ENCODE results near the gene LIMD2. TPM values are rescaled to one million over a fixed set of nuclear protein-coding genes. Genes with fewer than 3 reads are reported as not detected.
A peak's percentile ranks its signal among the peaks of the same experiment; 100 is the strongest.

Gene LIMD2
- total RNA-seq, 2 experiments from 2014 or later, result 121 TPM

DNA sequence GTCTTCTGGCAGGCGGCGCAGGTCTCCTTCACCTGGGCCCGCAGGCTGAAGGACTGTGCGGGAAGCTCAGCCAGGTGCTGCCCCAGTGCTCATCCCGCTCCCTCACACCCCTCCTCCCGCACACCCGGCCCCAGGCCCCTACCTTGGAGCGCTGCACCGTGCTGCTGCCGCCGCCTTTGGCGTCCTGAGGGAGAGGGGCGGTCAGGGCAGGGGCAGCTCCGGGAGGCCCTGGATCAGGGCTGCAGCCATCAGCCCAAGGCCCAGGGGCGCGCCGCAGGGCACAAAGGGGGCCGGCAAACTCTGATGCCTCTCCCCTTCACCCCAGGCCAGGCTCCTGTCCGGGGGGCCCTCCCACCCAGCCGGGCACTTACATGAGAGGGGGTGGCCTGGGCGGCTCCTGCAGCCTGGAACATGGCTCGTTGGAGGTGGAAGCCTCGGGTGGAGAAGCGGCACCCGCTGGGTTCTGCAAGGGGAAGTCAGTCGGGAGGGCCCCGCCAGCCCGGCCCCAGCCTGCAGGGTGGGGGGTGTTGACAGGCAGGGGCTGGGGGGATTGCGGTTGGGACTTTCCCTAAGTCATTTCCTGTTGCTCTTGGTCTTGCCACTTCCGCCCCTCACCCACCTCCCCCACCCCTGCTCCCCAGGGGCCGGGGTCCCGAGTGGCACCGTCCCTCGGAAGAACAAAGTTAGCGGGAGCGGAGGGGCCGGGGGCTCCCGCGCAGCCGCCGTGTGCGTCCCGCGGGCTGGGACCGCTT is 863 bp downstream of the LIMD2 start:
- Mint-ChIP-seq H3K4me1 (ENCODE audit: low read depth) (peaks cover 70% of the 10 kb centered on the region), H3K27ac (peak overlapping the region; percentile 92), H3K27me3 (ENCODE audit: low read depth) (no peaks in the 10 kb centered on the region), H3K4me3 (peak overlapping the region; percentile 83), H3K9me3 (no peaks in the 10 kb centered on the region), H3K36me3 (ENCODE audit: low read depth) (peaks cover 39% of the 10 kb centered on the region)
- CTCF ChIA-PET, result interaction anchor here (0.9 to 1.6 kb wide), 13 partner anchors 9 to 273 kb away, joined by 3 to 14 read pairs (median 3); partner anchors contain the start of genes CCDC47 and DDX42
- intact Hi-C loops (cut with micrococcal nuclease), result loop anchor here (1.0 to 5.0 kb wide), 9 partner anchors 11 to 322 kb away; partner anchors contain the start of genes CCDC47, CYB561, DCAF7 and FTSJ3
- peak; percentile 92 for DNase-seq

DNA sequence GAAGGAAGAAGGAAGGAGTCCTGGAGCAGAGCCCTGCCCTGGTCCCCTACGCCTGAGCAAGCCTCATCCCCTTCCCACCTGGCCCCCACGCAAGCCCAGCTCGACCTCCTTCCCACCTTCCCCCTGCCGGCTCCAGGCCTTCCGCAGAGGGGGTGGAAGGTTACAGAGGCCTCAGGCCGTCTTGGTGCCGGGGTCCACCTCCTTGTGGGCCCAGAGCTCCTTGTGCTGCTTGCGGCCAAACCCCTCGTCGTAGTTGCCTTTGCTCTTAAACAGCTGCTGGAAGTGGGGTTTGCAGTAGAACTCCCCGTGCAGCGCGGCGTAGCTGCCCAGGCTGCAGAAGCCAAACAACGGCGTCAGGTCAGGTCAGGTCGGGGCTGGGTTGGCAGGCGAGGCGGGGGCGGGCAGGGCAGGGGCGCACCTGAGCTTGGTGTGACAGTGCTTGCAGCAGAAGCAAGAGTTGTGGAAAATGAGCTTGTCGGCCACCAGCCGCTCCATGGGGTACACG is 1.5 kb downstream of the LIMD2 start:
- peak overlapping the region; percentile 83 for H3K4me3 Mint-ChIP-seq
- peak overlapping the region; percentile 92 for H3K27ac Mint-ChIP-seq
- H3K4me1 Mint-ChIP-seq (ENCODE audit: low read depth), result peaks cover 67% of the 10 kb centered on the region
- DNase-seq, result peak; percentile 49
- CTCF ChIA-PET, result interaction anchor here (0.7 to 1.6 kb wide), 16 partner anchors 10 to 273 kb away, joined by 3 to 14 read pairs (median 3); partner anchors contain the start of genes CCDC47, DDX42 and MAP3K3
- peaks cover 33% of the 10 kb centered on the region for H3K36me3 Mint-ChIP-seq (ENCODE audit: low read depth)
- H3K9me3 Mint-ChIP-seq, result no peaks in the 10 kb centered on the region
- H3K27me3 Mint-ChIP-seq (ENCODE audit: low read depth), result no peaks in the 10 kb centered on the region
- intact Hi-C loops (cut with micrococcal nuclease), result loop anchor here (1.0 to 5.0 kb wide), 9 partner anchors 12 to 322 kb away; partner anchors contain the start of genes CCDC47, CYB561, DCAF7 and FTSJ3

DNA sequence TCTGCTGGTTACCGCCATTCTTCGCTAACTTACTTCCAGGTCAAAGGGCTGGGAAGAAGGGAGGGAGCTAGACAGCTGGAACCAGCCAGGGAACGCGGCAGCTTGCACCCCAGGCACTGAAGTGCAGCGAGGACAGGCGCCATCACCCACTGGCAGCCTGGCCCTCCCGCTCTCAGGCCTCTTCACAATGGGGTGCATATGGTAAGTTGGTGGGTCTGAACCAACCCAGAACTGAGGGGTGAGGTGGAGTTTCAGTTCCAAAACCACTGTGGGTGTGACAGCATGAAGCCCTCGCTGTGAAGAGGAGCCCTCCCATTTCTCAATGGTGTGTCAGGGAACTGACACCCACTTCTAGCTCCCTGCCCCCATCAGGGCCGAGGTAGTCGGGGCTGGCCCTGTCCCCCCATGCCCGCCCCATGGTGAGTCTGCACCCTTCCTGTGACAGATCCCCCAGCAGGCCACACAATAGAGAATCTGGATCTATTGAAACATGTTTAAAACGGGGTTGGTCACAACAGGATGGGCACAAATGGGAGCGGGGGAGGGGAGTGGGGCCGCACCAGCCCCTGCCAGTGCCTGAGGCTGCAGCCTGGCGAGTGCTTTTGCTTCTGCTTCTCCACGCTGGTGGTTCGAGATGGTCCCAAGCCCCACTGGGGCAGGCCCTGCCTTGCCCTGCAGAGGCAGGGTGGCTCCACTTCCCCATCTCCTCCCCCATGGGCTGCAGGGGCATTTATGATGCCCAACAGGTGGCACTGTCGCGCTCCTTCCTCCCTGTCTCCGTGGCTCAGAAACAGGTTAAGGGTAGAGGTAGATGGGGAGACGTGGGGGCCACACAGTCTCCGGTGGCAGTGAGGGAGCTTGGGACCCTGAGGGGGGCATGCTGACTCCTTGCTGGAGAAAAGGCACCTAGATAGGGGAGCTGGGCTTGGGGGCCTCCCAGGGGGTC is 2.3 kb downstream of the LIMD2 start:
- Mint-ChIP-seq H3K4me1 (ENCODE audit: low read depth) (peaks cover 62% of the 10 kb centered on the region), H3K27me3 (ENCODE audit: low read depth) (no peaks in the 10 kb centered on the region), H3K36me3 (ENCODE audit: low read depth) (peaks cover 26% of the 10 kb centered on the region), H3K4me3 (peak overlapping the region; percentile 83), H3K27ac (peak overlapping the region; percentile 92), H3K9me3 (no peaks in the 10 kb centered on the region)
- DNase-seq, result peak; percentile 88
- CTCF ChIA-PET, result interaction anchor here (0.7 to 2.2 kb wide), 23 partner anchors 10 to 272 kb away, joined by 3 to 14 read pairs (median 3); partner anchors contain the start of genes CCDC47, DDX42 and MAP3K3
- intact Hi-C loops (cut with micrococcal nuclease), result loop anchor here (1.0 to 5.0 kb wide), 9 partner anchors 13 to 323 kb away; partner anchors contain the start of genes CCDC47, CYB561, DCAF7 and FTSJ3

DNA sequence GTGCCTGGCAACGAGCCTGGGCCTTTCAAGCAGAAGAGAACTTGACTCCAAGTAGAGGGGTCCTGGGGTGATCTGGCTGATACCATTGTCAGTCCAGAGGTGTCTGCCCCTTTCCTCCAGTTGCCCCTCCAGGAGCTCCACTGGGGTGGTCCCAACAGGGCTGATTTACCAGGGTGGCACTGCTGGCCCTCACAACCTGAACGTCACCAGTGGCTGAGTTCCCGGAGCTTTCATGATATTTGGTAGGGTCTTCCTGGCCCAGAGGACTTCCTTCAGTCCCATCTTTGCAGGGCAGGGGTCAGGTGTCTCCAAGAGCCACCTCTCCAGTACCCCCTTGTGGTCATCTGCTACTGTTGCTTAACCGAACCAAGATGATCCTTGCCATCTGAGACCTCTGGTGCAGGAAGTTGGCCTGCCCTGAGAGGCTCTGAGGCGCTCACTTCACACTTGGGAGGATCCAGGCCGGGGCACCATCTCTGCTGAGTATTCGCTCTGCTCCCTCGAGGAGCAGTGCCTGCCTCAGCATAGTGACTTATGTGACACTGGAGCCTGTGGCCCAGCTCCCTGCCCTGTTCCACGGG is 3.5 kb downstream of the LIMD2 start:
- intact Hi-C loops (cut with micrococcal nuclease), result loop anchor here (5.0 kb wide), 2 partner anchors 249 to 269 kb away; partner anchors contain the start of gene CYB561
- peak overlapping the region; percentile 92 for H3K27ac Mint-ChIP-seq
- DNase-seq, result peak; percentile 67
- H3K27me3 Mint-ChIP-seq (ENCODE audit: low read depth), result no peaks in the 10 kb centered on the region
- H3K4me1 Mint-ChIP-seq (ENCODE audit: low read depth), result peaks cover 52% of the 10 kb centered on the region
- H3K9me3 Mint-ChIP-seq, result no peaks in the 10 kb centered on the region
- H3K4me3 Mint-ChIP-seq, result peak overlapping the region; percentile 83
- CTCF ChIA-PET, result interaction anchor here (0.7 to 2.2 kb wide), 7 partner anchors 9 to 271 kb away, joined by 3 to 8 read pairs (median 4); no protein-coding TSS in a partner anchor
- H3K36me3 Mint-ChIP-seq (ENCODE audit: low read depth), result peaks cover 20% of the 10 kb centered on the region

DNA sequence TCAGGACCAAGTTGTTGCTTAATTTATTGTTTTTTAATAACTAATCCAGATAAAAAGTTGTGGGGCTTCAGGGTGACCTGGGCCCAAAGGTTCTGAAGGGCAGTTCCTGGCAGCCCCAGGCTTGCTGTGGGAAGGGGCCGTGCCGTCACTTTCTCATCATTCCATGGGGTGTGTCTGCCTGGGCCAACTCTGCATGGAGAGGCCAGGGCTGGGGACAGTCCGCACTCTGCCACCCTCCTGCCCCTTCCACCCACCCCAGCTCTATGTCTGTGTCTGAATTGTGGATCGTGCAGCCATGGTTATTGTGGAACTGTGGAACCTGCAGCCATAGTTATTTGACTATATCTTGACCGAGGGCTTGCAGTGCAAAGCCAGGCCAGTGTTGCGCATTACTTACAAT is 4.0 kb downstream of the LIMD2 start:
- H3K27ac Mint-ChIP-seq, result peak overlapping the region; percentile 92
- H3K27me3 Mint-ChIP-seq (ENCODE audit: low read depth), result no peaks in the 10 kb centered on the region
- H3K9me3 Mint-ChIP-seq, result no peaks in the 10 kb centered on the region
- H3K4me3 Mint-ChIP-seq, result no peak overlapping the region
- DNase-seq, result no peak
- CTCF ChIA-PET, result interaction anchor here (0.9 to 2.2 kb wide), 4 partner anchors 8 to 61 kb away, joined by 3 to 8 read pairs (median 4); no protein-coding TSS in a partner anchor
- H3K4me1 Mint-ChIP-seq (ENCODE audit: low read depth), result peaks cover 48% of the 10 kb centered on the region
- H3K36me3 Mint-ChIP-seq (ENCODE audit: low read depth), result peaks cover 16% of the 10 kb centered on the region
- intact Hi-C loops (cut with micrococcal nuclease), result loop anchor here (5.0 kb wide), 2 partner anchors 249 to 269 kb away; partner anchors contain the start of gene CYB561

DNA sequence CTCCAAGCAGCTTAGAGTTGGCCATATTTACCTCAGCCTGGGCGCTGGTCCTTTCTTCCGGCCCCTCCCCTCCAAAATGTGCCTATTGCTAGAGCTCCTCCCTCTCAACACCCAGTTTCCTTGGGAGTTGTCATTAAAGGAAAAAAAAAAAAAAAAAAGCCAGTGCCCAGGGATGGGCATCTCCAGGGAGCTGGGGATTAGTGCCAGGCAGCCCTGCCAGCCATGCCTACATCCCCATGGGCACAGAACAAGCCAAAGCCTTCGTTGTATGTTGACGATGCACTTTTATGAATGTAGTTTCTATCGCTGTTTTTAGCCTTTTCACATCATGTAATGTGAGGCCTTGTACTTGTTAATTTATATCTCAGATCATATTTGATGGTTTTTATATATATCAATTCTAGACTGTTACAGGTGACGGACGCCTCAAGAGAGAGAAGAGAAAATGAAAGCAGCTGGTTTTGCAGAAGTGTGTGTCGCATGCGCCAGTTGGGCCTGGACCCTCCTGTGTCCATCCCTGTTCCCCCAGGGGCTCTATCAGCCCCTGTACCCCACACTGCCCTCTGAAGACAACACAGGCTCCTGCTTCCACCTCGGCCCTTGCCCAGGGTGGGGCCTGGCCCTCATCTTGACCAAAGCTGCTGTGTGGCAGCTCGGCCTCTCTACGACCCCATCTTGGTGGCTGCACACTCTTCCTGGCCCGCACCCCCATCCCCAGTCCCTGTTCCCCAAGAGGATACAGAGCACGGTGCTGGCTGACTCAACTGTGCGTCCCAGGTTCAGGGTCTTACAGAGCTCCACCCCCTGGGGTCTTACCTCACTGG is 4.8 kb downstream of the LIMD2 start:
- Mint-ChIP-seq H3K4me3 (no peak overlapping the region), H3K27ac (peak overlapping the region; percentile 92), H3K9me3 (no peaks in the 10 kb centered on the region), H3K27me3 (ENCODE audit: low read depth) (no peaks in the 10 kb centered on the region), H3K36me3 (ENCODE audit: low read depth) (peaks cover 16% of the 10 kb centered on the region), H3K4me1 (ENCODE audit: low read depth) (peaks cover 48% of the 10 kb centered on the region)
- intact Hi-C loops (cut with micrococcal nuclease), result loop anchor here (5.0 kb wide), 2 partner anchors 248 to 268 kb away; partner anchors contain the start of gene CYB561
- no peak for DNase-seq
- CTCF ChIA-PET, result interaction anchor here (0.6 to 2.2 kb wide), 5 partner anchors 15 to 124 kb away, joined by 3 to 8 read pairs (median 4); no protein-coding TSS in a partner anchor

DNA sequence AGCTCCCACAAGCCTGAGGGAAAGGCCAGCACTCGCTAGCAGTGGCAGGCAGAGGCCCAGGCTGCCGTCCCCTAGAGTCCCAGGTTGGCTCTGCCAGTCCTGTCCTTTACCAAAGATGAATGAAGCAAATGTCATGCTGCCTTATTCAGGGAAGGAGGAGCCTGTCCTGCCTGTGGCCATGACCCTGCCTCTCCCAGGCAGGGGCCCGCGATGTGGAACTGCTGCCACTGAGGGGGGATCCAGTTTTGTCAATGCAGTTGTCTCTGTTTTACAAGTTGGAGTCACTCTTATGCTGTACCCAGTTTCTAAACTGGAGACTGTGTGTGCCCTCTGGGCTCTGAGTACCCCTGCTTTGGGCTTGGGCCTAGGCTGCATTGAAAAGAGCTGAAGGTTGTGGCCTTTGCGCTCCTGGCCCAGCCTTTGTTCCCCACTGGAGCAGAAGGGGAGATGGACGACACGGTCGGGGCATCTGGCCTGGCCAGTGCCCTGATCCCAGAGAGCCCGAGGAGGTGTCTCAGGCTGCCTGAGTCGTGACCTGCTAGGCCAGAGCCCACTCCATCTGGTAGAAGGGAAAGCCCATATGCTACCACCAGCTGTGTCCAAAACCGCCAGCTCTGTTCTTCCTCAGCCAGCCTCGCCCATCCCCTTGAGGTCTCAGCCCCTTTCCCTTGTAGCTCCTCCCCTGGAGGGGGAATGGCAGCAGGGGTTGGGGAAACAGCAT is 5.5 kb downstream of the LIMD2 start:
- peaks cover 16% of the 10 kb centered on the region for H3K36me3 Mint-ChIP-seq (ENCODE audit: low read depth)
- intact Hi-C loops (cut with micrococcal nuclease), result no loop called here
- H3K27me3 Mint-ChIP-seq (ENCODE audit: low read depth), result no peaks in the 10 kb centered on the region
- H3K4me3 Mint-ChIP-seq, result no peak overlapping the region
- CTCF ChIA-PET, result interaction anchor here (0.5 to 1.7 kb wide), 6 partner anchors 9 to 123 kb away, joined by 3 to 6 read pairs (median 4); no protein-coding TSS in a partner anchor
- peak overlapping the region; percentile 92 for H3K27ac Mint-ChIP-seq
- H3K9me3 Mint-ChIP-seq, result no peaks in the 10 kb centered on the region
- no peak for DNase-seq
- H3K4me1 Mint-ChIP-seq (ENCODE audit: low read depth), result peaks cover 48% of the 10 kb centered on the region

DNA sequence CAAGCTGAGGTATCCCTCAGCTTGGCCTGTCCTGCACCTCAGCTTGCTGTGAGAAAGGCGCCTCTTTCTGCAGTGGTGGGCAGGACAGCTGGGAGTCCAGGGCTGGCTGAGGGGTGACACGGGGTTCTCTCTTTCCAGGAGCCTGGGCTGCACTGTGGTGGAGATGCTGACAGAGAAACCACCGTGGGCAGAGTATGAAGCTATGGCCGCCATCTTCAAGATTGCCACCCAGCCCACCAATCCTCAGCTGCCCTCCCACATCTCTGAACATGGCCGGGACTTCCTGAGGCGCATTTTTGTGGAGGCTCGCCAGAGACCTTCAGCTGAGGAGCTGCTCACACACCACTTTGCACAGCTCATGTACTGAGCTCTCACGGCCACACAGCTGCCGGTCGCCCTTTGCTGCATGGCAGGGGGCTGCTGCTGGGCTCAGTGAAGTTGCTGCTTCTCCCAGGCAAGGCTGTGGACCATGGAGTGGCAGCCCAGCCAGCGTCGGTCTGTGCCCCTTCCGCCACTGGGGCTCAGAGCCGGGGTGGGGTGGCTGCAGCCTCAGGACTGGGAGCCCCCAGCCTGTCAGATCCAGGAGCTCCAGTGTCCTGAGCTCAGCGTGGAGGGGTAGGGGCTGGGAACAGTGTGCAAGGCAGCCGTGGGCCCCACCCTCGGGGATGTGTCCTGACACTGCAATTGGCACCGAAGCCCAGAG is 6.4 kb downstream of the LIMD2 start:
- DNase-seq, result no peak
- intact Hi-C loops (cut with micrococcal nuclease), result no loop called here
- no peak overlapping the region for H3K4me3 Mint-ChIP-seq
- H3K27ac Mint-ChIP-seq, result peak overlapping the region; percentile 92
- H3K4me1 Mint-ChIP-seq (ENCODE audit: low read depth), result peaks cover 48% of the 10 kb centered on the region
- H3K27me3 Mint-ChIP-seq (ENCODE audit: low read depth), result no peaks in the 10 kb centered on the region
- CTCF ChIA-PET, result interaction anchor here (0.5 to 1.7 kb wide), 7 partner anchors 9 to 85 kb away, joined by 3 to 8 read pairs (median 4); partner anchors contain the start of gene MAP3K3
- H3K9me3 Mint-ChIP-seq, result no peaks in the 10 kb centered on the region
- H3K36me3 Mint-ChIP-seq (ENCODE audit: low read depth), result peaks cover 15% of the 10 kb centered on the region

DNA sequence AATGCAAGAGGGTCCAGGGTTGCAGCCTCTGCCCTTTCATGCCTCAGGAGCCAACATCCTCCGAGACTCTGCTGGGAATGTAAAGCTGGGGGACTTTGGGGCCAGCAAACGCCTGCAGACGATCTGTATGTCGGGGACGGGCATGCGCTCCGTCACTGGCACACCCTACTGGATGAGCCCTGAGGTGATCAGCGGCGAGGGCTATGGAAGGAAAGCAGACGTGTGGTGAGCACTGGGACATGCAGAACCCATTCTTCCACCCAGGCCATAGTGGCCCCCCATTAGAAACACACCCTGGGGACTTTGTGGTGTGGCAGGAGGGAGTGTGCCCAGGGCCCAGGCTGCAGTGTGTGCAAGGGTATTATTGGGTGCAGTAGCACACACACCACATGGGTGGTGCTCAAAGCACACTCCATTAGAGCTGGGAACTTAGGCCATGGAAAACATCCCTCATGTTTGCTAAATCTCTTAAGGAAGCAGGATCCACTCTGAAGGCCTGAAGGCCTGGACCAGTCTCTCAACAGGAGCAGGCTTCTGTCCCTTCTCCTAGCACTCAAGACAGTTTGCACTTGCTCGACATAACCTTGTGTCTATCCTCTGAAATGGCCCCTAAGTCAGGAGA is 7.6 kb downstream of the LIMD2 start:
- peaks cover 6% of the 10 kb centered on the region for H3K36me3 Mint-ChIP-seq (ENCODE audit: low read depth)
- intact Hi-C loops (cut with micrococcal nuclease), result no loop called here
- H3K9me3 Mint-ChIP-seq, result no peaks in the 10 kb centered on the region
- H3K27ac Mint-ChIP-seq, result peak overlapping the region; percentile 66
- no peak overlapping the region for H3K4me3 Mint-ChIP-seq
- CTCF ChIA-PET, result interaction anchor here (1.5 to 1.7 kb wide), 3 partner anchors 18 to 80 kb away, joined by 4 to 5 read pairs (median 4); partner anchors contain the start of gene MAP3K3
- no peaks in the 10 kb centered on the region for H3K27me3 Mint-ChIP-seq (ENCODE audit: low read depth)
- H3K4me1 Mint-ChIP-seq (ENCODE audit: low read depth), result peaks cover 39% of the 10 kb centered on the region
- DNase-seq, result no peak
